ENCODE data around the gene S100A10.

DNA sequence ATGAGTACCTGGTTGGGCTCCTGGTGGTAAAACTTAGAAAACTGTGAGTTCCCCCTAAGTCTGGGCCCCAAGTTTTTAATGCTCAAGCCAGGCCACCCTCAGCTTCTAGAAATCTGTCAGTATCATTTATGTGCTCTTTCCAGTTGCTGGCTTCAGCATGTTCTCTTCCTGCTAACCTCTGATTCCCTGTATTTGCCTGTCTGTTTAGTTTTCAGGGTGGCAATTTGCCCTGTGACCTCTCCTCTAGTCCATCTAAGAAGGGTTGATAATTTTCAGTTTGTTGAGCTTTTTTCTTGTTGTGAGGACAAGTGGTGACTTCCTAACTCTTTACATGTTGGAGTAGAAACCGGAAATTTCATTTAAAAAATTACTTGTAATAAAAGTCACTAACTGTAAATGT lies 16.0 kb upstream of the S100A10 start:
- no peak for TF ChIP-seq HDGF (IDR thresholded peaks at IDR 0.05; ENCODE audit: borderline replicate concordance)
- TF ChIP-seq TARDBP (IDR thresholded peaks at IDR 0.05) = no peak
- TF ChIP-seq SP1 (IDR thresholded peaks at IDR 0.05) = no peak
- TF ChIP-seq FOXK2 (IDR thresholded peaks at IDR 0.05) = no peak
- TF ChIP-seq ELF4 (IDR thresholded peaks at IDR 0.05) = no peak
- no peak for TF ChIP-seq CTBP1 (IDR thresholded peaks at IDR 0.05; ENCODE audit: borderline replicate concordance)
- no peak for TF ChIP-seq BHLHE40 (IDR thresholded peaks at IDR 0.05; ENCODE audit: borderline replicate concordance)
